Sigmoid colon (tissue), 4 donors: ENCODE data around the gene SIN3B.

Source experiments
- POLR2A ChIP-seq, 2 donors: fragments of 450-650 bp; IDR thresholded peaks; one replicate each; pipeline ENCODE4 v1.6.1; 2016; ENCODE audit warnings: antibody characterized with exemption in 2 of 2, mild to moderate bottlenecking in 2 of 2, moderate library complexity in 2 of 2
- POLR2AphosphoS5 ChIP-seq, 4 donors: sonication (generic); formaldehyde crosslinking; IDR thresholded peaks; one replicate each; pipeline ENCODE4 v1.6.1; 2017; ENCODE audit warnings: antibody characterized with exemption in 4 of 4
- TF ChIP-seq, protein P1 (sequence below), 4 experiments: fragments of 450-650 bp in 3 of 4; fragments of 200-600 bp in 1 of 4; IDR thresholded peaks; one replicate each; pipeline ENCODE4 v1.5.1; 2016 to 2019; ENCODE audit warnings: antibody characterized with exemption in 4 of 4, mild to moderate bottlenecking in 3 of 4, moderate library complexity in 2 of 4

DNA sequence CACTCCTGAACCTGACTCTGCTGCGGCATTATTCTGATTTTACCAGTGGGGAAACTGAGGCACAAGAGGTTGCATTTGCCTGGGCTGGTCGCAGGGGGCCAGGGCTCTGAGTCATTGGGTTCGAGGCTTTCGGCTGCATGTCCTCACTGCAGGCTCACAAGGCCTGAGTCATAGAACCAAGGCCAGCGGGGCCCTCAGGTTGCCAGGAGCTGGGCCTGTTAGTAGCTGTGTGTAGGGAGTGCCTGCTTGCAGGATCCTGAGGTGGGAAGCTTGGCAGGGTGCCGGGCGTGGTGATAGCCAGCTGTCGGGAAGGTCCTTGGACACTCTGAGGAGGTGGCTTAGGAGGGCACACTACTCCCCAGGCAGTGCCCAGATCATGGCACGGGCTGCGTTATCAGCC lies 38.0 kb downstream of the SIN3B start:
- TF ChIP-seq, protein P1, sequence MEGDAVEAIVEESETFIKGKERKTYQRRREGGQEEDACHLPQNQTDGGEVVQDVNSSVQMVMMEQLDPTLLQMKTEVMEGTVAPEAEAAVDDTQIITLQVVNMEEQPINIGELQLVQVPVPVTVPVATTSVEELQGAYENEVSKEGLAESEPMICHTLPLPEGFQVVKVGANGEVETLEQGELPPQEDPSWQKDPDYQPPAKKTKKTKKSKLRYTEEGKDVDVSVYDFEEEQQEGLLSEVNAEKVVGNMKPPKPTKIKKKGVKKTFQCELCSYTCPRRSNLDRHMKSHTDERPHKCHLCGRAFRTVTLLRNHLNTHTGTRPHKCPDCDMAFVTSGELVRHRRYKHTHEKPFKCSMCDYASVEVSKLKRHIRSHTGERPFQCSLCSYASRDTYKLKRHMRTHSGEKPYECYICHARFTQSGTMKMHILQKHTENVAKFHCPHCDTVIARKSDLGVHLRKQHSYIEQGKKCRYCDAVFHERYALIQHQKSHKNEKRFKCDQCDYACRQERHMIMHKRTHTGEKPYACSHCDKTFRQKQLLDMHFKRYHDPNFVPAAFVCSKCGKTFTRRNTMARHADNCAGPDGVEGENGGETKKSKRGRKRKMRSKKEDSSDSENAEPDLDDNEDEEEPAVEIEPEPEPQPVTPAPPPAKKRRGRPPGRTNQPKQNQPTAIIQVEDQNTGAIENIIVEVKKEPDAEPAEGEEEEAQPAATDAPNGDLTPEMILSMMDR (IDR thresholded peaks at IDR 0.05): no peak
- TF ChIP-seq POLR2A (IDR thresholded peaks at IDR 0.05): no peak
- no peak for TF ChIP-seq POLR2AphosphoS5 (IDR thresholded peaks at IDR 0.05)
